Tibial nerve (tissue), 4 donors: ENCODE data around the gene ANKRD44.

ENCODE experiments used
- EP300 ChIP-seq, 2 donors: sonication (generic); formaldehyde crosslinking; IDR thresholded peaks; one replicate each; pipeline ENCODE4 v1.6.1; 2017; ENCODE audit warnings: antibody characterized with exemption in 2 of 2, mild to moderate bottlenecking in 1 of 2
- POLR2A ChIP-seq, 2 donors: fragments of 450-650 bp; IDR thresholded peaks; one replicate each; pipeline ENCODE4 v1.6.1; 2017; ENCODE audit warnings: antibody characterized with exemption in 2 of 2, mild to moderate bottlenecking in 2 of 2, moderate library complexity in 2 of 2
- TF ChIP-seq, protein P1 (sequence below), 5 experiments: fragments of 200-600 bp in 3 of 5; fragments of 450-650 bp in 2 of 5; sonication (generic) in 3 of 5; IDR thresholded peaks; one replicate each; pipeline ENCODE4 v1.5.1; 2016 to 2019; ENCODE audit warnings: antibody characterized with exemption in 5 of 5, mild to moderate bottlenecking in 3 of 5, moderate library complexity in 2 of 5

DNA sequence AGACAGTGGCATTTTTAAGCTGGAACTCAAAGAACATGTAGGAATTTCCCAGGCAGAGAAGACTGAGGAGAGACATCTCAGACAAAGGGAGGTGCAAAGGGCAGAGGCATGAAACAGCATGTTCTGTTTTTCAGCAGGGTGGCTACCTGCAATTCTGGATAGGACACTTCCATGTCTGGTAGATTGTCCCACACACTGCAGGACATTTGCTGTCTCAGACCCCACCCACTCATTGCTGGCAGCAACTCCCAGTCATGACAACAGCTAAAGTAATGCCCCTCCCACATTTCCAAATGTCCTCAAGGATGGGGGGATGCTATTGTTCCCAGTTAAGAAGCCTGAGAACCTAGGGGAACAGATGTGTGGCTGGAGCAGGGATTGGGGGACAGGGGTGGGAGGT lies 40.8 kb downstream of the ANKRD44 start:
- TF ChIP-seq, protein P1, sequence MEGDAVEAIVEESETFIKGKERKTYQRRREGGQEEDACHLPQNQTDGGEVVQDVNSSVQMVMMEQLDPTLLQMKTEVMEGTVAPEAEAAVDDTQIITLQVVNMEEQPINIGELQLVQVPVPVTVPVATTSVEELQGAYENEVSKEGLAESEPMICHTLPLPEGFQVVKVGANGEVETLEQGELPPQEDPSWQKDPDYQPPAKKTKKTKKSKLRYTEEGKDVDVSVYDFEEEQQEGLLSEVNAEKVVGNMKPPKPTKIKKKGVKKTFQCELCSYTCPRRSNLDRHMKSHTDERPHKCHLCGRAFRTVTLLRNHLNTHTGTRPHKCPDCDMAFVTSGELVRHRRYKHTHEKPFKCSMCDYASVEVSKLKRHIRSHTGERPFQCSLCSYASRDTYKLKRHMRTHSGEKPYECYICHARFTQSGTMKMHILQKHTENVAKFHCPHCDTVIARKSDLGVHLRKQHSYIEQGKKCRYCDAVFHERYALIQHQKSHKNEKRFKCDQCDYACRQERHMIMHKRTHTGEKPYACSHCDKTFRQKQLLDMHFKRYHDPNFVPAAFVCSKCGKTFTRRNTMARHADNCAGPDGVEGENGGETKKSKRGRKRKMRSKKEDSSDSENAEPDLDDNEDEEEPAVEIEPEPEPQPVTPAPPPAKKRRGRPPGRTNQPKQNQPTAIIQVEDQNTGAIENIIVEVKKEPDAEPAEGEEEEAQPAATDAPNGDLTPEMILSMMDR (IDR thresholded peaks at IDR 0.05): no peak
- TF ChIP-seq EP300 (IDR thresholded peaks at IDR 0.05): no peak
- no peak for TF ChIP-seq POLR2A (IDR thresholded peaks at IDR 0.05)
